ENCODE results near the gene IL1RL1.

Gene IL1RL1

GRCh38 chr2:102337481-102338386 lies 26.4 kb downstream of the IL1RL1 start:
- no peak for DNase-seq

GRCh38 chr2:102340778-102341177 lies 29.4 kb downstream of the IL1RL1 start:
- no peak for DNase-seq

GRCh38 chr2:102342888-102343287 lies 31.5 kb downstream of the IL1RL1 start:
- no peak for DNase-seq

GRCh38 chr2:102344397-102344796 lies 33.0 kb downstream of the IL1RL1 start:
- no peak for DNase-seq

DNA sequence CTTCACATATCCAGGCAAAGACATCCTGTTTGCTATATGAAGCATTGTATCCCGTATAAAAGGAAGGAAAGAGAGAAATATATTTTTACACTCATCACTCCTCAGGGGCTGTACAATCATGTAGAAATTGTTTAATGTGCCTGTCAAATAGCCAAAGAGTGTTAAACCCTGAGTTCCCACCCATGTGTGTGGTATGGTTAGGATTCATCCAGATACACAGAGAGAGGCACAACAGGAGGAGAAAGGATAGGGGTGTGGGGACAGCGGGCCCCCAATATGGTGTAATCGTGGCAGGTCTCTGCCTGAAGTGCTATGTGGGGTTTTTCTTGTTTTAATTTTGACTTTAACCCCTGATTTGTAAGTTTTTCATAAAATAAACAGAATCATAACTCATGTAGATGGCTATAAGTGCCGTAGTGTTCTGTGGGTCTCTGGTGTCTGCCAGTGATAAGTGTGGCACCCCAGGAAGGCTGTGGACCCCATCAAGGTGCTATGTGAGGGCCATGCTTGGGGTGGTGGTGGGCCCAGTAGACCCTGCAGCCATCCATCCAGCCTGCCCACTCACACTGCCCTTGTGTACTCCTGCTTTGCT lies 34.1 kb downstream of the IL1RL1 start:
- DNase-seq, result no peak

DNA sequence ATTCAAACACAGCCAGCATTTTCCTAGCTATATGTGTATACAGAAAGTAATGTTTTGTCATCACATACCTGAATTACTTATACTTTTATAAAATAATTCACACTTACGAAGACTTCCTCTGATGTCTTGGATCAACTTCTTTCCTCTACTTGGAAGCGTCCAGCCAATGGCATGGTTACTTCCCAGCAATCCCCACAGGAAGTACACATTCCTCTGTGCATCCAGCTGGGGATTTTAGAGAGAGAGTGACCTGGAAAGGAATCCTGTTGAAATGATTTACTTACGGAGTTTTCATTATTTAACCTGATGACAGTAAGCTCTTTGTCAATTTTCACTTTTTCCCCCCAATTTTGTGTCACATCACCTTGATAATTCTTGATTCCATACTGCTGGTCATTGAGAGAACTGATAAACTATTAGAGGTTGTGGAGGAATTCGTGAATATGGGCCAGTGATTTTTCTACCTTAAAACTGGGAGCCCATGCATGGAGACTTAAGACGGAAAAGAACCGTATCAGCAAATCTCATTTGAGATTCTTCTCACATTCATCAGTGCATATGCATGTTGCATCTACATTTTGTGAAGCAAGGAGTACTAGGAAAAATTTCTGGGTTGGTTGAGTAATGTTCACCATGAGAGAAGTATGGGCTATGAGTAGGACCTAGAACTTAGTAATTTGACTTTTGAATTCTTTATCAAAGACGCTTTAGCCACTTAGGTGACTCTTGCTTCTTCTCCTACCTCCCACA lies 35.2 kb downstream of the IL1RL1 start:
- no peak for DNase-seq

DNA sequence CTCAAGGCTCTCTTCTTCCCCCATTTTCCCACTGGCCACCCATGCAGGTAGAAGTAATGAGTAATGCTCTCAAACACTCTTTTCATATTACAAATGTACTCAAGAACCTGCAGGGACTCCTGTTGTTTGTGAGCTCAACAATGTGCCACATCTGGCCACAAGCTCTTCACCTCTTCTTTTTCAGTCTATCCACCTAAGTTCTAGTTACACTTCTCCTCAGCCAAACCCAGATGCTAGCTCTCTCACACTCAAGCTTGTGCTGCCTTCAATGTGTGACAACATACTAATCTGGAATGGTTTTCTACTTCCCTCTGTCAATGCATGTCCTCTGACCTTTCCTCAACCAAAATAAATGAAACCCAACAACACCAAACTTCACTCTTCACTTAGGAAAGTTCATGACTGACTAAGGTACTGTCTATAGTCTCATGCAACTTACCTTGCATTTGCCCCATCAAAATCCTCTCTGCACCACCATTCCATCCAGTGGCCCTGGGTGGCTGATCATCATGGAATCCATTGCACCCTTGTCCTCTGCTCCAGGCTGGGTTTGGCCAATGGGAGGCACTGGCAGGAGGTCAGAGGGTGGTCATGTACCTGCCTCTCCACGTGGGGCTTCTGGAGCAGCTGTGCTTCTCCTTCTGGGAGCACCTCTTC lies 38.9 kb downstream of the IL1RL1 start:
- no peak for DNase-seq

DNA sequence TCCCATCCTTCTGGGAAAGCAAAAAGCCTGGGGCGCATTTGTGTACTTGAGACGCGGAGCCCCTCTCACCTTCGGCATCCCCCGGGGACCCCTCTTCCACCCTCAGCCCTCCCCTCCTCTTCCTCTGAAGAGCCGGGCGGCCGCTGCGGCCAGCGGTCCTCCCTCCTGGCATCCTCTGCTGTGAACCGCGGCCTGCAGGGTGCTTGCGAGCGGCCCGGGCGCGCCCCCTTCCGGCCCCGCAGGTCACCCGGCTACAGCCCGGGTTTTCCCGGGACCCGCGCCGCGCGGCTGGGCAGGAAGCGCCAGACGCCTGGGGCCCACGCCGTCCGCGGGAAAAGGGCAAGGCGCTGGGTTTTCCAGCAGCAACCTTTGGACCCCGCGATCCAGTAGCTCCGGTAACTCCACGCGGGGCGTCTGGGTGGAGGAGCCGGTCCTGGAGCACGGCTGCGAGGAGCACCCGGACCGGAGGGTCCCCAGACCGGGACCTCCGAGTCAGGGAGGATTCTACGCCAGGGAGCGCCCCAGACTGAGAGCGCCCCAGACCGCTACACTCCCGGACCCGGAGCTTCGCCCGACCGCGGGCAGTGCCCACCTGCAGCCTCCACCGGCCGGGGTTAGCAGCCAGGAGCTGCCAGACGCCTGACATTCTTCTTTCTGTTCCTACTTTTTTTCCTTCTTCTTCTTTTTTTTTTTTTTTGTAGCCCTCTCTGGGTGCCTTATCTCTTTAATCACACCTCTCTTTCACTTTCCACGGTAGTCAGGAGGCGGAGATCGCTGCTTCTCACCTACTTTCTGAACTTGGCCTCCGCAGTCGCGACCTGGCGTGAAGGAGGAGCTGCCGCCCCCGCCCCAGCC lies 44.4 kb downstream of the IL1RL1 start, which contains the start of gene IL18R1:
TSS of gene IL18R1 (plus strand) at position 271 of the 855 bp plus-strand sequence. CDS start 6,865 bp downstream, outside the sequence.
- peak; percentile 64 for DNase-seq

DNA sequence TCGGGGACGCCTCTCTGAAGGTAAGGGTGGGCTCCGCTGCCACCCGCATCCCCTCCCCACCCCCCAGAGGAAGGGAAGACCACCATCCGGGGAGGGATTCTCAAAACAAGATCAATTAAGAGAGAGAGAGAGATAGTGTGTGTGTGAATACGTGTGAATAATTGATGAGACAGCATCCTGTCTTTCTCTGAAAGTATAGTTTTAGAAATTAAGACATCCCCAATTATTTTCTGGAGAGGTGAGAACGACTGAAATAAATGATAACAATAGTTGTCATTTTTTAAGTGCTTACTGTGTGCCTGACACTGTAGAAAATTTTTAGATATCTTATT lies 45.0 kb downstream of the IL1RL1 start:
- no peak for DNase-seq

DNA sequence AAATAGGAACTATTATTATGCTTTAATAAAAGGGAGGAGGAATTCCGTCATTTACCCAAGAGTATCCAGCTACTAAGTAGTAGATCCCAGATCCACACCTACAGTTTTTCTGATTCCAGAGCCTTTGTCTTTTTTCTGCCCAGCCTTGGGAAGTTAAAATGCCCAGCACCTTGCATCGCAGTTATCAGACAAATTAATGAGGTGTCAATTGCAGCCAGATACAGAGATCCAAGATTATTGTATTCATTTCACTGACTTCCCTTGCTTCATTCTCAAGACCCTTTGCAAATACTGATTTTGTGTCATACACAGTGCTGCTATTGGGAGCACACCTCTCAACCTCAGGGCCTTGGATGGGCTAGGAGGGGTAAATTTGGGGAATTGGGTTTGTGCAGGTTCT lies 45.4 kb downstream of the IL1RL1 start:
- DNase-seq, result no peak

DNA sequence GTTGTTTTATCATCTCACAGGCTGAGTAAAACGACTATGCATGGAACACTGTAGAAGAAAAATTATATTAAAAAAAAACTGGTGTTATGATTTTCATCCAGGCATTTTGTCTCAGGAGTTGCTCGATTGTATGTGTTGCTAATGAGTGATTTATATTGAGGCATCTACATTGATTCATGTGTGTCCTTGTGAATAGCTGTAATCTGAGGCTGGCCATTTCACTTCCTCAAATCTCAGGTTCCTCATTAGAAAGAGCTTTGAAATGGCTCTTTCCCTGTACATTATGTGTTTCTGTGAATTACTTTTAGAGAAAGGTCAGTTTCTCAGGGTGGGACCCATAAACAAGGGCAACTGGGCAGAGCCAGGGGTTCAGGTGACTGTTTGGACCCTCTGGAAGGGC lies 46.6 kb downstream of the IL1RL1 start:
- no peak for DNase-seq

- no peak for DNase-seq
Measured at GRCh38 chr2:102358496-102358895, 47.1 kb downstream of the IL1RL1 start.

GRCh38 chr2:102359527-102359926 lies 48.2 kb downstream of the IL1RL1 start:
- DNase-seq, result no peak

GRCh38 chr2:102361632-102362241 lies 50.4 kb downstream of the IL1RL1 start:
- DNase-seq, result no peak

DNA sequence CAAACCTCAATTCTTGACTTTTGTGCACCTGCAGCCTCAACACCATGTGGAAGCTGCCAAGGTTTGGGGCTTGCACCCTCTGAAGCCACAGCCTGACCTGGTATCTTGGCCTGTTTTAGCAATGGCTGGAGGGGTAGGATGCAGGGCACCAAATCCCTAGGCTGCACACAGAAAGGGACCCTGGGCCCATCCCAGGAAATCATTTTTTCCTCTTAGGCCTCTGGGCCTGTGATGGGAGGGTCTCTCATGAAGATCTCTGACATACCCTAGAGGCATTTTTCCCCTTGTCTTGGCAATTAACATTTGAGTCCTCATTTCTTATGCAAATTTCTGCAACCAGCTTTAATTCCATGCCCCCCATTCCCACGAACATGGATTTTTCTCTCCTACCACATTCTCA lies 54.4 kb downstream of the IL1RL1 start:
- no peak for DNase-seq

- no peak for DNase-seq
Measured at GRCh38 chr2:102366406-102367112, 55.2 kb downstream of the IL1RL1 start.

GRCh38 chr2:102367331-102367971 lies 56.1 kb downstream of the IL1RL1 start:
- no peak for DNase-seq

DNA sequence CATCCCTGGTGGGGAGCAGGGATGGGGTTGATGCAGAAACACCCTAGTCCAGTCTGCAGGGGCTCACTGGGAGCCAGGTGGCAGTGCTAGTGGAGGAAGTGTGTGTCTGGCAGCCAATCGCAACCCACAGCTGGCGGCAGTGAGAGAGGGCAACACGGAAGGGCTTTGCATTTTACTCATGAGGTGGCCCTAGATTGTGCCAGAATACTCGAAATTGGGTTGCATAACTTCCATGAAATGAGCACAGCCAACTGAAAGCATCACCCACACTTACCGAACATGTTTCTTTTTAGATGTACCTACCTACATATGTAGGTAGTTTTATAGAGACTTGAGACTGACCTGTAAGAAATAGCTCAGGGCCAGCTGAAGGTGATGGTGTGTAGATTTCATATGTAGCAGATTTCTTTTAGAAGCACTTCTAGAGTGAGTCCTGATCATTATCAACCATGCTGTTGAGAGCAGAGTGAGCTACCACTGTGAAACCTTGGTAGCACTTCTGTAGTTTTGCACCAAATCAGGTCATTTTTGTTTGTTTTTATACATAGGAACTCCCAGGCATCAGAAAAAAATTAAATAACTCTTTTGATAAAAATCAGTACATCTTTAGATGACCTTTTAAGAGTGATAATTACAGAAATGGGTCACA lies 57.2 kb downstream of the IL1RL1 start:
- no peak for DNase-seq

GRCh38 chr2:102369866-102370265 lies 58.5 kb downstream of the IL1RL1 start:
- no peak for DNase-seq

DNA sequence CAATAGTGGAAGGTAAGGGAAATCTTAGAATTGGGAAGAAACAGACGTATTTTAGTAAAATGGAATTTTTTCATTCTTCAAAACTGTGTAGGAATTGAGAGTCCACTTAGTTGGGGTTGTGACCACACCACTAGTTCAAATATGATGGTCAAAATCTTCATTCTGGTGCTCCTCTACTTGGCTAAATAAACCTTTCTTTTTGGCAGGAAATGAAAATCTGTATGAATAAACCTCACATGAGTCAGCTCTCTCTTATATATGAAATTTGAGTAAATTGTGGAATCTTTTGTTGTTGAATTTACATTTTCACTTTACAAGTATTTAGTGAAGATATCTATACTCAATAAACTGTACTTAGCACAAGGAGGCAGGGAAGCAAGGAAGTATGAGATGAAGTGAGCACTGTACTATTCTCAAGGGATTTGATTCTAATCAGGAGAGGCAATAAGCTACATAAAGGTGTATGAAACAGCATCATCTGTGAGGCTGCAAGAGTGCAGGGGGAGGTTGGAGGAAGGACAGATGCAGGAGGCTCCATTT lies 64.8 kb downstream of the IL1RL1 start:
- no peak for DNase-seq

All from NCI-H510A treated with DMSO at 0.1 percent for 48 hours (cell line).